ENCODE data around the gene PCSK1N. TPM values are rescaled to one million over a fixed set of nuclear protein-coding genes. Genes with fewer than 3 reads are reported as not detected.
A peak's percentile ranks its signal among the peaks of the same experiment; 100 is the strongest.

Gene PCSK1N
- polyA plus RNA-seq, 1 of the 3 experiments (the other 2 are of a cell fraction): 35.0 TPM

DNA sequence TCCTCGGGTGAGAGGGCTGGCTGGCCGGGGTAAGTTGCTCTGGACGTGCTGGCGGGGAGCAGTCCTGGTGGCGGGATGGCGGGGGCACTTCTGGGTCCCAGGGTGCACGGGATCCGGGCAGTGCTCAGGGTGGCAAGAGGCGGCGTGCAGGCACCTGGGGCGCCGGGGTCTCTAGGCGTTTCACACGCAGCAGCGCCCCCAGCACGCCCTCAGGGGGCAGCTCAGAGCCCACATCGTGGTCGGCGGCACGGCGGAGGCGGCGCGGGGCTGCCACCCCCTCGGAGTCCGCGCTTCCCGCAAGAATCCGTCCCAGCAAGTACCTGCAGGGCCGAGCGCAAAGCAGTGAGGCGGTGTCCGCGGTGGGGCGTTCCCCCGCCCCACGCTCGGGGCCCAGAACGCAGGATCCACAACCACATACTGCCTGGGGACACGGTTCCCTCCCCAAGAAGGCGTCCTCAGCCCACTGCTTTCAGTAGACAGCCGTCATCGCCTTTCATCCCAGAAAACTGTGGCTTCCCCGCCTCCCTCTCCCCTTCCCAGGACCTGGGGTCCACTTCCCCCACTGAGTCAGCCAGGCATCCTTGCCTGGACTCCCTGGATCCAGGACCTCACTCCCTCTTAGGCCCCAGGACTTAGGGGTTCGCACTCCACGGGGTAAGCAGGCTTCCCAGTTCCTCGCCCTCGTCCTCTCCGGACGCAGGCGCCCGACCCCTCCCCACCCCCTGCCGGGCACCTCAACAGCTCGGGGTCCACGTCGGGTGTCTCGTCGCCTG lies 4.1 kb downstream of the PCSK1N start:
- Histone ChIP-seq H3K9me3 (no peaks in the 10 kb centered on the region), H3K9me2 (no peaks in the 10 kb centered on the region), H3K4me2 (no peak overlapping the region), H3F3A (replicated peaks; ENCODE audit: insufficient read depth) (no peaks in the 10 kb centered on the region), H3K79me2 (ENCODE audit: insufficient read depth) (no peaks in the 10 kb centered on the region), H3K27me3 (ENCODE audit: insufficient read depth) (peaks cover 12% of the 10 kb centered on the region), H4K20me1 (ENCODE audit: insufficient read depth) (no peaks in the 10 kb centered on the region), H2AFZ (ENCODE audit: low read depth) (no peak overlapping the region), H3K9ac (no peak overlapping the region), H3K4me3 (ENCODE audit: low read depth in 2 of 2, low read length in 1 of 2) (no peak overlapping the region; a peak in 1 of 4 replicates), H3K36me3 (replicated peaks in 1 of 2; ENCODE audit: control insufficient read depth in 1 of 2, insufficient read depth in 2 of 2, low read length in 1 of 2) (no peaks in the 10 kb centered on the region), H3K27ac (ENCODE audit: low read depth in 2 of 2, low read length in 1 of 2) (no peak overlapping the region; a peak in 1 of 4 replicates), H3K4me1 (ENCODE audit: control insufficient read depth in 1 of 2, insufficient read depth in 2 of 2, low read depth in 1 of 2, low read length in 1 of 2) (peaks cover 0 to 3% of the 10 kb centered on the region in 2 experiments; a peak in 1 of 4 replicates)
- TF ChIP-seq PBX3 (IDR thresholded peaks at IDR 0.05) (no peak), YY1 (IDR thresholded peaks at IDR 0.05; ENCODE audit: low read depth) (no peak), EP300 (IDR thresholded peaks at IDR 0.05; ENCODE audit: borderline replicate concordance in 1 of 2, low read depth in 1 of 2, low read length in 1 of 2) (no peak), FOXJ3 (CRISPR knock-in tag; IDR thresholded peaks at IDR 0.05) (no peak), POLR2AphosphoS5 (IDR thresholded peaks at IDR 0.05; ENCODE audit: low read depth, low read length) (no peak), NFIC (IDR thresholded peaks at IDR 0.05; ENCODE audit: borderline replicate concordance) (no peak), MAX (IDR thresholded peaks at IDR 0.05; ENCODE audit: low read depth) (no peak), ELF1 (IDR thresholded peaks at IDR 0.05) (no peak), TCF12 (IDR thresholded peaks at IDR 0.05) (no peak), GABPA (IDR thresholded peaks at IDR 0.05; ENCODE audit: low read depth) (no peak), RCOR1 (IDR thresholded peaks at IDR 0.05; ENCODE audit: low read length) (no peak), JUND (IDR thresholded peaks at IDR 0.05) (no peak), EZH2phosphoT487 (IDR thresholded peaks at IDR 0.05; ENCODE audit: borderline replicate concordance, low read depth) (no peak), RAD21 (IDR thresholded peaks at IDR 0.05; ENCODE audit: low read length) (no peak), USF2 (IDR thresholded peaks at IDR 0.05; ENCODE audit: borderline replicate concordance, low read depth, low read length) (no peak), ZBTB33 (IDR thresholded peaks at IDR 0.05; ENCODE audit: borderline replicate concordance, low read depth) (no peak), REST (IDR thresholded peaks at IDR 0.05; ENCODE audit: low read depth, low read length) (no peak)
- TF ChIP-seq, protein P1, sequence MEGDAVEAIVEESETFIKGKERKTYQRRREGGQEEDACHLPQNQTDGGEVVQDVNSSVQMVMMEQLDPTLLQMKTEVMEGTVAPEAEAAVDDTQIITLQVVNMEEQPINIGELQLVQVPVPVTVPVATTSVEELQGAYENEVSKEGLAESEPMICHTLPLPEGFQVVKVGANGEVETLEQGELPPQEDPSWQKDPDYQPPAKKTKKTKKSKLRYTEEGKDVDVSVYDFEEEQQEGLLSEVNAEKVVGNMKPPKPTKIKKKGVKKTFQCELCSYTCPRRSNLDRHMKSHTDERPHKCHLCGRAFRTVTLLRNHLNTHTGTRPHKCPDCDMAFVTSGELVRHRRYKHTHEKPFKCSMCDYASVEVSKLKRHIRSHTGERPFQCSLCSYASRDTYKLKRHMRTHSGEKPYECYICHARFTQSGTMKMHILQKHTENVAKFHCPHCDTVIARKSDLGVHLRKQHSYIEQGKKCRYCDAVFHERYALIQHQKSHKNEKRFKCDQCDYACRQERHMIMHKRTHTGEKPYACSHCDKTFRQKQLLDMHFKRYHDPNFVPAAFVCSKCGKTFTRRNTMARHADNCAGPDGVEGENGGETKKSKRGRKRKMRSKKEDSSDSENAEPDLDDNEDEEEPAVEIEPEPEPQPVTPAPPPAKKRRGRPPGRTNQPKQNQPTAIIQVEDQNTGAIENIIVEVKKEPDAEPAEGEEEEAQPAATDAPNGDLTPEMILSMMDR (IDR thresholded peaks at IDR 0.05): no peak
- CTCF ChIA-PET: no interaction called here
- peak; percentile 12 for DNase-seq
- POLR2A ChIA-PET: no interaction called here
- WGBS (ENCODE audit: low lambda C conversion rate): 77% methylated on average over 34 of the region's 58 CpGs

Data from SK-N-SH (cell line).